ENCODE measurements around the gene SLC25A41.
A peak's percentile ranks its signal among the peaks of the same experiment; 100 is the strongest.

SLC25A41 gene

DNA sequence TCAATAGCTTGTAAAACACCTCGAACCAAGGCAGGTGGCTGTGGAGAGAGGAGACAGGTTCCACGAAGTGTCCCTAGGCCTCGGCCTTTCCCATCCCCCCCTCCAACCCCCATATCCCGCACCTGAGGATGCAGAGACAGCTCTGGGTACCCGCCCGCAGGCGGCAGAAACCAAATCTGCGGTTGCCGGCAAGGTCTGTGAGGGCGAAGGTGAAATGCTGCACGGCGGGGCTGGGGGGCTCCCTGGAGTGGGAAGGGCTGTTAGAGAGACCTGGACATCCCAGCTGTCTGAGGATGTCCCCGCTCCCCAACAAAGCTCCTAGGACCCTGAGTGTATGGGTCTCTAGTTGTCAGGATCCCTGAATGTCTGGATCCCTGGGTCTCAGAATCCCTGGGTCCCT, 45.3 kb upstream of the SLC25A41 start:
- no peak overlapping the region for H3K4me3 ChIP-seq (ENCODE audit: low read depth, low read length)
- in situ Hi-C loops (cut with HindIII; ENCODE audit: low sequenced_read_pairs): no loop called here
- DNase-seq (ENCODE audit: low read depth): no peak
- TF ChIP-seq, protein P1, sequence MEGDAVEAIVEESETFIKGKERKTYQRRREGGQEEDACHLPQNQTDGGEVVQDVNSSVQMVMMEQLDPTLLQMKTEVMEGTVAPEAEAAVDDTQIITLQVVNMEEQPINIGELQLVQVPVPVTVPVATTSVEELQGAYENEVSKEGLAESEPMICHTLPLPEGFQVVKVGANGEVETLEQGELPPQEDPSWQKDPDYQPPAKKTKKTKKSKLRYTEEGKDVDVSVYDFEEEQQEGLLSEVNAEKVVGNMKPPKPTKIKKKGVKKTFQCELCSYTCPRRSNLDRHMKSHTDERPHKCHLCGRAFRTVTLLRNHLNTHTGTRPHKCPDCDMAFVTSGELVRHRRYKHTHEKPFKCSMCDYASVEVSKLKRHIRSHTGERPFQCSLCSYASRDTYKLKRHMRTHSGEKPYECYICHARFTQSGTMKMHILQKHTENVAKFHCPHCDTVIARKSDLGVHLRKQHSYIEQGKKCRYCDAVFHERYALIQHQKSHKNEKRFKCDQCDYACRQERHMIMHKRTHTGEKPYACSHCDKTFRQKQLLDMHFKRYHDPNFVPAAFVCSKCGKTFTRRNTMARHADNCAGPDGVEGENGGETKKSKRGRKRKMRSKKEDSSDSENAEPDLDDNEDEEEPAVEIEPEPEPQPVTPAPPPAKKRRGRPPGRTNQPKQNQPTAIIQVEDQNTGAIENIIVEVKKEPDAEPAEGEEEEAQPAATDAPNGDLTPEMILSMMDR (IDR thresholded peaks at IDR 0.05; ENCODE audit: low read depth, low read length, missing control alignments): no peak

DNA sequence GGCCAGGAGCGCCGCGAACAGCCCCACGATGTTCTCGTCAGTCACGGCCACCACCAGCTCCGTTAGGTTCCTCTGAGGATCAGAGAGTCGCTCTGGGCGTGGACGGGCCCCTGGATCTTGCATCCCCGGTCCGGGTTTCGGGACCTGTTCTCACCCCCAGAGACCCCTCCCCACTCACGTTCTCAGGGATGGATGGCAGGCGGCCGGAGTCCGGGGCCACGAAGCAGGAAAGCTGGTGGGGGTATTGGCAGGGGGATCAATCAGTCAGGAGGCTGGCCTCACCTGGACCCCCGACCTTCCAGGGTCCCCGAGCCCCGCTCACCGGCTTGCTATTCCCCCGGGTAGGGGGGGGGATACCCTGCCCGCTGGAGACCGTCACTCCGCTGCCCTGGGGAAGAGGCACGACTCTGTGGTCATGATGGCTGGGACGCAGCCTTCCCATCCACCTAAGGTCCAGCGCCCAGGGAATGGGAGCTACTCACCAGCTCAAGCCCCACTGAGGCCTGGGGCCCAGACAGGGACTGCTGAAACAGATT, 43.4 kb upstream of the SLC25A41 start:
- DNase-seq (ENCODE audit: low read depth): no peak
- TF ChIP-seq, protein P1 (IDR thresholded peaks at IDR 0.05; ENCODE audit: low read depth, low read length, missing control alignments): no peak

GRCh38 chr19:6476155-6476895, 42.8 kb upstream of the SLC25A41 start:
- DNase-seq (ENCODE audit: low read depth): peak; percentile 5
- in situ Hi-C loops (cut with HindIII; ENCODE audit: low sequenced_read_pairs): no loop called here
- H3K4me3 ChIP-seq (ENCODE audit: low read depth, low read length): peak overlapping the region; percentile 14
- TF ChIP-seq, protein P1 (IDR thresholded peaks at IDR 0.05; ENCODE audit: low read depth, low read length, missing control alignments): no peak

More for the DNA sequence above, 43.4 kb upstream of the SLC25A41 start:
- in situ Hi-C loops (cut with HindIII; ENCODE audit: low sequenced_read_pairs): no loop called here
- peak overlapping the region; percentile 14 for H3K4me3 ChIP-seq (ENCODE audit: low read depth, low read length)

DNA sequence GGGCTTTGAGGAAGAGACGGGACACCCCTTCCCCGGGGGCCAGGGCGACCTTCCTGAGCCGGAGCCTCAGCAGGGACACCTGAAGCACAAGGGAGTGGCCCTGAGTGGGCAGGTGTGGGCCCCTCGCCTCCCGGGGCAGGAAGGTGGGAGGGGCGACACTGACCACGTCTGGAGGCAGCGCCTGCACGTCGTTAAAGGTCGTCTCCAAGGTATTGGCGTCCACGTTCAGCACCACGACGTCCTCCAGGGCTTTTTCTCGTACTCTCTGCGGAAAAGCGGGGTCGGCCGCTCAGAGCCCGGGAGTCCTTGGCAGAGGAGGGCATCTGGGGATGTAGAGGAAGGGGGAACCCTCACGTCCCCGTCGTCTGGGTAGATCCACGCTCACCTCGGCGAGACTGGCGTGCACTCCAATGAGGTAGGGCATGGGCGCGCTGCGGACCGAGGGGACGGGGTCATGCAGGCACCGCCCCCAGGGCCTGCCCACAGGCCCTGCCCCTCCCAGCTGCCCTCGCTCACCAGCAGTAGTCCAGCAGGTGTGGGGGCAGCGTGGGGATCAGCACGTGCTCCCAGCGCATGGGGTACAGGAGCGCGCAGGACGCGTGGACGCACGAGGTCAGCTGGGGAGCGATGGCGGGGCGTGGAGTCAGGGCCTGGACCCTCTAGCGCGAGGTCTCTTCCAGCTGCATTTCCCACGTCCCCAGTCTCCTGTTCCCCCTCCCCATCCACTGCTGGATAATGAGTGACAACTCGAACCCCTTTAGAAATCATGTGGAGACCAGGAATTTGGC, 42.0 kb upstream of the SLC25A41 start:
- TF ChIP-seq, protein P1 (IDR thresholded peaks at IDR 0.05; ENCODE audit: low read depth, low read length, missing control alignments): no peak
- in situ Hi-C loops (cut with HindIII; ENCODE audit: low sequenced_read_pairs): no loop called here
- no peak for DNase-seq (ENCODE audit: low read depth)
- H3K4me3 ChIP-seq (ENCODE audit: low read depth, low read length): no peak overlapping the region

- in situ Hi-C loops (cut with HindIII; ENCODE audit: low sequenced_read_pairs): no loop called here
- DNase-seq (ENCODE audit: low read depth): no peak
- no peak overlapping the region for H3K4me3 ChIP-seq (ENCODE audit: low read depth, low read length)
- TF ChIP-seq, protein P1 (IDR thresholded peaks at IDR 0.05; ENCODE audit: low read depth, low read length, missing control alignments): no peak
Measured at GRCh38 chr19:6473647-6474046, 40.1 kb upstream of the SLC25A41 start.

DNA sequence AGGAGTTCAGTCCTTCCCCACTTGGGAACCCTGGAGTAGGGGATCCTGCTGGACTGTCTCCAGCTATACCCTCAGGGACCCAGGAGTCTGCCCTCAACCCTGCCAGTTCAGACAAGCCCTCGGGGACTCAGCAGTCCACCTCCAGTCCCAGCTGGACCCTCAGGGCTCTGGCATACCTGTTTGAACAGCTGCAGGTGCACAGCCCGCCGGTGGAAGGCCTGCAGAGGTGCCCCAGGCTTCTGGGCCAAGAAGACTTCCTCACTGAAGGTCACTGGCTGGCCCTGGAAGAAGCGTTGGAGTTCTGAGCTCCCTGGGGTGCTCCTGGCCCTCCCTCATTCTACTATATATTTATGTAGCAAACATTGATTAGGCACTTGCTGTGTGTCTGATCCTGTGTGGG, 39.1 kb upstream of the SLC25A41 start:
- DNase-seq (ENCODE audit: low read depth): no peak
- no peak overlapping the region for H3K4me3 ChIP-seq (ENCODE audit: low read depth, low read length)
- in situ Hi-C loops (cut with HindIII; ENCODE audit: low sequenced_read_pairs): no loop called here
- TF ChIP-seq, protein P1 (IDR thresholded peaks at IDR 0.05; ENCODE audit: low read depth, low read length, missing control alignments): no peak
